GM23248 (cell line): ENCODE measurements around the gene PPL.

Source experiments
- EZH2 ChIP-seq: fragments of 200-600 bp; sonication (generic); IDR thresholded peaks from 2 replicates; pipeline ENCODE4 v1.6.1; 2018; ENCODE audit warnings: antibody characterized with exemption, mild to moderate bottlenecking; ENCODE audit not compliant: insufficient read depth, poor library complexity, severe bottlenecking
- EZH2phosphoT487 ChIP-seq: fragments of 200-600 bp; sonication (generic); IDR thresholded peaks from 2 replicates; pipeline ENCODE4 v1.6.1; 2018; ENCODE audit warnings: antibody characterized with exemption, moderate library complexity, mild to moderate bottlenecking, low read depth; ENCODE audit not compliant: insufficient read depth

DNA sequence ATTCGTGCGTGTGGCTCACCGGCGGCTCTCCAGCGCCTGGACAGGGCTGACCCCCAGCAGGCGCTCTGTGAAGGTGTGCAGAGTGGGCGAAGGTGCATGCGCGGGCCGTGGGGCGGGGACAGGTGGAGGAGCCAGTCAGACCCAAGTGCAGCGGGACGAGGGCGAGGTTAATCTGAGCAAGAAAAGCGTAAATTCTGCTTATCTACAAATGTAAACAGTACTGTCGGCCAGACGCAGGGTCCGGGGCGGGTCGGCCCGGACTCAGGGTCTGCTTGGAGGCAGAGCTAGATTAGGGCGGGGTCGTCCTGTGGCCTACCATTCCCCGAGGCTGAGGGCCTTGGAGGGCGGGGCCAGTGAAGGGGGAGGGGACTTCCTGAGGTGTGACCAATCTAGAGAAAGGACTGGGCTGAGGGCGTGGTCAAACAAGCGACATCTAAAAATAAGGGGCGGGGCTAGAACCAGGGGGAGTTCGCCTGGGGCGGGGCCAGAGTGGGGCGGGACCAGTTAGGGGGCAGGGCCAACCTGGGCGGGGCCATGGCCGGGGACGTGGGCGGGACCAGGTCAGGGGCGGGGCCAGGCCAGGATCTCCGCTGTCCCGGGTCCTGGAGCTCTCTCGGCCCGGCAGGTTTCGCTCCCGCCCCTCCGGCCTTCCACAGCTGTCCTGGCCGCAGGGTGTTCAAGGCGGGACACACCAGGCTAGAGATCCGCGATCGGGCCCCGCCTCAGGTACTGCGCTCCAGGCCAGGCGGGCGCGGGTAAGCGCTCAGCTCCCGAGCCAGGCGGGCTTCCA lies 21.0 kb upstream of the PPL start, which contains the start of gene SEC14L5:
- no peak for TF ChIP-seq EZH2
- TF ChIP-seq EZH2phosphoT487: no peak
